GM18517 (cell line): ENCODE measurements around the gene PKD1L1.
"Not testable (repeated sequence)": the region's sequence is repeated elsewhere in the genome, so short reads cannot be mapped to it uniquely, and the experiment has no call there.

Experiments
- ATAC-seq: cut with Tn5 transposase; IDR thresholded peaks from one replicate; pipeline ENCODE4 v1.9.1; 2021; ENCODE audit warnings: mild to moderate bottlenecking, moderate library complexity; ENCODE audit not compliant: unreplicated experiment

PKD1L1 gene

DNA sequence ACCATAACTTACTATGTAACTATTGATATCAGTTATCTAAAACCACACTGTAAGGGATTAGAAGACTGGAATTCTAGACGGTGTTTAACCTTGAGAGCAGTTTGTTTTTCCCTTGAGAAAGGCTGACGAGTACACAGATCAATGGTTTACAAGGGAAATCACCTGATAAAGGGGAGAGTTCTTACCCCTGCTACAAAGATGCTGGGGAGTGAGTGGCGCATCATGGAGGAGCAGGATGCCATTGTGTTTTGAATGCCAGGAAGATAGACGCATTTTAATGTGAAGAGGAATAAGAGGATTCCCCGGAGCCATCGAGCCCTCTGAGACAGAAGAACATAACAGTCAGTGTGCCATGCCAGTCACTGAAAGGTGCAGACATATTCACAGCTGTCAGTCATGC lies 145.2 kb downstream of the PKD1L1 start:
- ATAC-seq = no peak

DNA sequence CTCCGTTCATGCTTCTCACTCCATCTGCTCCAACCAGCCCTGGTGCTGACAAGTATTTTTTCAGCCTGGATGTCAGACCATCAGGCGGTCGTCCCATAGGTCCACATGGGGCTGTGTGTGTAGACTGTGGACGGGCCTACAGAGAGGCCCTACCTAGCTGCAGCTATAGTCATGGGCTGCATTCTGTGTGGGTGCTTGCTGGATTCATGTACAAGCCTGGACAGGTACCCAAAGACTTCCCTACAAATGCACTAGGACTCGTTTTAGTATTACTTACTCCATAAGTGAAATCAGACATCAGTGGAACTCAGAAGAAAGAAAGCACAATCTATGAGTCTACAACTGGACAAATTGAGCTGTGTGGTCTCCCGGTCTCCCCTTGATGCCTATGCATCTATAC lies 146.8 kb downstream of the PKD1L1 start:
- no peak for ATAC-seq

DNA sequence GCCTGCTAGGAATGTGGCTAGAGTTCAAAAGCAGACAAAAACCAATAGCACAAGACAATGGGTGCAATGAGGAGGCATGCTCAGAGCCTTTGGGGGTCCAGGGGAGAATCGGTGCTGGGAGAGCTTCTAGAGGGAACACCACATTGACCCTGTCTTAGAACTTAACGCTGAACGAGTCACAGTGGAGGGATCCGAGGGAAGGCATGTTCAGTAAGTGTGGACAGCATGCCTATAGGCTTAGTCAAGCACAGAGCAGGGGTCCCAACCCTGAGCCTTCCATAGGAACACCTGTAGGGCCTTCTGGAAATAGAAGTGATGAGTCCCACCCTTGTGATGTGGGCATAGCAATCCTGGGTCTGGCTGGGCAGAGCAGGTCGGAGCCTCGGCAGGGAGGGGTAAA lies 148.7 kb downstream of the PKD1L1 start:
- ATAC-seq = no peak

DNA sequence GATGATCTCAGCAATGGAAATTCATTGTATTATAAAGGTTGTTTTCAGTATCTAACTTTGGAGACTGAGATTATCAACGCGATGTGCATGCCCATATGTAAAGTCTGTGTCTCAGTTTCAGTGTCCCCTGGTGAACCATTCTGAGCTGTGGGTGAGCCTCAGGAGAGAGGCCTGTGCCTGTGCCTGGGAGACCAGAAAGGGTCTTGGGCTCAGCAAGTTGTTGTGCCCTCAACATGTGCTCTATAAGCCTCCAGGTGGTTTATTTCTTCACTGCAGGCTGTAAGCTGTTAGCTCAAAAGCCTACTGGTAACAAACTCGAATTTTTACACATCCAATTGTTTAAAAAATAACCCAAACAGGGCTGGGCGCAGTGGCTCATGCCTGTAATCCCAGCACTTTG lies 151.9 kb downstream of the PKD1L1 start:
- ATAC-seq = no peak

DNA sequence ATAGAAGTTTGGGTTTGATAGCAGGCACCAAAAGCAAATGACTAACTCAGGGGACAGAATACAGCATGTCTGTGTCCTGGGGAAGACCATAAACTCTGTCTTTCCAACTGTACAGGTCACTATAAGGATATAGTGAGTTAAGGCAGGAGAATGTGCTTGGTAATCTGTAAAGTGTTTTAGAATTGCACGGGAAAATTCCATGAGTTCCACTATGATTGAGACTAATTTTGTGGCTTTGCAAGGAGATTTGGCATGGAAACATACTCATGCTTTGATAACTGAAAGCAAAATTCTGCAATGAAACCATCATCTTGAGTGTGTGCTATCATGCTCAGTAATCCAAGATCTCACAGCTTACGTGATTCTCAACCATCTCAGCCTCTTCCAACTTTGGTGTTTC lies 152.6 kb downstream of the PKD1L1 start:
- no peak for ATAC-seq

DNA sequence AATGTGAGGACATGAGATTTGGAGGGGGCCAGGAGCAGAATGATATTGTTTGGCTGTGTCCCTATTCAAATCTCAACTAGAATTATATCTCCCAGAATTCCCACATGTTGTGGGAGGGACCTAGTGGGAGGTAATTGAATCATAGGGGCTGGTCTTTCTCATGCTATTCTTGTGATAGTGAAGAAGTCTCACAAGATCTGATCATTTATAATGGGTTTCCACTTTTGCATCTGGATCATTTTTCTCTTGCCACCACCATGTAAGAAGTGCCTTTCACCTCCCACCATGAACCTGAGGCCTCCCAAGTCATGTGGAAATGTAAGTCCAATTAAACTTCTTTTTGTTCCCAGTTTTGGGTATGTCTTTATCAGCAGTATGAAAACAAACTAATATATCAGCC lies 153.1 kb downstream of the PKD1L1 start:
- not testable (repeated sequence) for ATAC-seq

DNA sequence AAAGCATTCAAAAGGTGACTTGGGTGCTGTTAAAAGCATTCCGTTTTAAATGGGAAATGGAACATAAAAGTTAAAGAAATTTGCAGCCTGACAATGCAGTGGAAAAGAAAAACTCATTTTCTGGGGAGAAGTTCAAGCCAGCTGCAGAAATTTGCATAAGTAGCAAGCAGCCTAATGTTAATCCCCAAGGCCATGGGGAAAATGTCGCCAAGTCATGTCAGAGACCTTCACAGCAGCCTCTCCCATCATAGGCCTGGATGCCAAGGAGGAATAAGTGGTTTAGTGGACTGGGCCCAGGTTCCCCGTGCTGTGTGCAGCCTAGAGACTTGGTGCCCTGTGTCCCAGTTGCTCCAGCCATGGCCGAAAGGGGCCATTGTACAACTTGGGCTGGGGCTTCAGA lies 154.2 kb downstream of the PKD1L1 start:
- ATAC-seq = no peak

DNA sequence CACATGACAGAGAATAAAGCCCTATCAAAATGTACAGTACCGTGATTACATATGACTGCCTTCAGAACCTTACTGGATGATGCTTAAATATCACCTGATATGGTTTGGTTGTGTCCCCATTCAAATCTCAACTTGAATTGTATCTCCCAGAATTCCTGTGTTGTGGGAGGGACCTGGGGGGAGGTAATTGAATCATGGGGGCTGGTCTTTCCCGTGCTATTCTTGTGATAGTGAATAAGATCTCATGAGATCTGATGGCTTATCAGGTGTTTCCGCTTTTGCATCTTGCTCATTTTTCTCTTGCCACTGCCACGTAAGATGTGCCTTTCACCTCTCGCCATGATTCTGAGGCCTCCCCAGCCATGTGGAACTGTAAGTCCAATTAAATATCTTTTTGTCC lies 155.1 kb downstream of the PKD1L1 start:
- not testable (repeated sequence) for ATAC-seq

DNA sequence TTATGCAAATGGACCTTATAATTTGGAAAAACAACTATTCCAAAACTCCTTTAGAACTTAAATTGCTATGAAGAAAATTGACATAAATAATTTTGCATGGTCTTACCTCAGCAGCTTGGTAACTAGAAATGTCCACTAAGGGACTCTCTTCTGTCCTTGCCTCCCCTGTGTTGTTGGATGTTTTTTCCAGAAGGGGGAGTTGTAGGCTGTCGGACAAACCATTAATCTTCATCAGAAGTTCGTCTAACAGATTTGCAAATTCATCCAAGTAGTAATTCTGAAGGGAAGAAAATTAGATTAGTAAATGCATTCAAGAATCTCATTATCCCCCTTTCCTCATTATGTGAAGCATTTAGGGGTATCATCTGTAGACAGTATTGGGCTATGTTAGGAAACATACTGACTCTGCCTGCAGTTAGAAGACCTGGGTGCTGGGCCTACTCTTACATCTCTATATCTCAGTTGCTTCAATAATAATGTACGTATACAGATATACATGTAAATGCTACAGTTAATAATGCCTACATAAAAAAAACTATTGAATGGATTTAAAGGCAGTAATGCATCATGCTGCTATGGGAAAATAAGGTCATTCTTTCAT lies 155.6 kb downstream of the PKD1L1 start:
- ATAC-seq = no peak

DNA sequence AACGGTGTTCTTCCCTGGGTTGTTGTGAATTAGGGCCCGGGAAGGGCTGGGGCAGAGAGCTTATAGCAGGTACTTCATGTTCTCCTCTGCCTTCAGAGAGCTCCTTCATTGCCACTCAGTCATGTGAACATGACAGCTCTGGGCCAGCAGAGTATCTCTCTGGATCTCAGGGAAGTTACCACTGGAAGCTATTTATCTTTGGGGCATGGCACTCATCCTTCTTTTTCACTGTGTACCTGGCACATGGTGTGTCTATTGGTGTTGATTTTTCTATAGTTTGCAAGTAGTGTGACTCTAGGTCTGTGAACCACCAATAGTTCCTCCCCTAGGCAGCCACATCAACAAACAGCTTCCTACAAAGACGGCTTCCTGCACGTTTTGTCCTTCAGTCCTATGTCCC lies 156.6 kb downstream of the PKD1L1 start:
- ATAC-seq = no peak

DNA sequence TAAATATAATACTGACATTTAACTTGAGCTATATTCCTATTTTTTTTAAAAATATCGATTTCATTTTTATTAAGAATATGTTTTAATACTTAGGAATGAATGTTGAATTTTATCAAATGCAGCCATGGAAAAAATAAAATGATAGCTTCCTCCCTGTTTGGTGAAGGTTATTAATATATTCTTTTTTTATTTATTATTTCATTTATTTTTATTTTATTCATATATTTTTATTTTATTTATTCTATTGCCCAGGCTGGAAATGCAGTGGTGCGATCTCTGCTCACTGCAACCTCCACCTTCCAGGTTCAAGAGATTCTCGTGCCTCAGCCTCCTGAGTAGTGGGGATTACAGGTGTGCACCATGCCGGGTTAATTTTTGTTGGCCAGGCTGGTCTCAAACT lies 160.2 kb downstream of the PKD1L1 start:
- ATAC-seq = no peak

DNA sequence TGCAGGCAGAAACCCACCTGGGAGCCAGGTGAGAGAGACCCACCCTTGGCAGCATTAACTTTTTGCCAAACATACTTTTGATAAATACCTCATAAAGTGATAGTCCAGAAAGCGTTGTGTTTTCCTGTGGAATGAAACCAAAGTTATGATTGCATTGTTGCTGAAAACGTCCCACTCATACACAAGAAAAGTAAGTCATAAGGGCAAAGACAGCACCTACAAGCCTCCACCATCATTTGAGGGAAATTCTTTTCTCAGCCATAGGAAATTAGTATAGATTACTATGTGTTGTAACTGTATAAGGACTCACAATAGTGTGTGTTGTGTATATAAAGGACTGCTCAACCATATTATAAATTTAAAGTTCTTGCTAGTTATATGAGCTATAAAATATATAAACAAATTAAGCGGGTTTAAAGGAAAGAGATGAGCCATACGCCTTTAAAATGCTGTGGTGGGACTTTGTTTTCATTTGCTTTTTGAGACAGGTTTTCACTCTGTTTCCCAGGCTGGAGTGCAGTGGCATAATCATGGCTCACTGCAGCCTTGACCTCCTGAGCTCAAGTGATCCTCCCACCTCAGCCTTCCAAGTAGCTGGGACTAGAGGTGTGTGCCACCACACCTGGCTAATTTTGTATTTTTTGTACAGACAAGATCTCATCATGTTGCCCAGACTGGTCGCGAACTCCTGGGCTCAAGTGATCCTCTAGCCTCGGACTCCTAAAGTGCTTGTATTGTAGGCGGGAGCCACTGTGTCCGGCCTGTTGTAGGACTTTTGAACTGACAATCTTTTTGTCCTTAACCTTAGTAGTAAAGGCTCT lies 160.8 kb downstream of the PKD1L1 start:
- no peak for ATAC-seq

DNA sequence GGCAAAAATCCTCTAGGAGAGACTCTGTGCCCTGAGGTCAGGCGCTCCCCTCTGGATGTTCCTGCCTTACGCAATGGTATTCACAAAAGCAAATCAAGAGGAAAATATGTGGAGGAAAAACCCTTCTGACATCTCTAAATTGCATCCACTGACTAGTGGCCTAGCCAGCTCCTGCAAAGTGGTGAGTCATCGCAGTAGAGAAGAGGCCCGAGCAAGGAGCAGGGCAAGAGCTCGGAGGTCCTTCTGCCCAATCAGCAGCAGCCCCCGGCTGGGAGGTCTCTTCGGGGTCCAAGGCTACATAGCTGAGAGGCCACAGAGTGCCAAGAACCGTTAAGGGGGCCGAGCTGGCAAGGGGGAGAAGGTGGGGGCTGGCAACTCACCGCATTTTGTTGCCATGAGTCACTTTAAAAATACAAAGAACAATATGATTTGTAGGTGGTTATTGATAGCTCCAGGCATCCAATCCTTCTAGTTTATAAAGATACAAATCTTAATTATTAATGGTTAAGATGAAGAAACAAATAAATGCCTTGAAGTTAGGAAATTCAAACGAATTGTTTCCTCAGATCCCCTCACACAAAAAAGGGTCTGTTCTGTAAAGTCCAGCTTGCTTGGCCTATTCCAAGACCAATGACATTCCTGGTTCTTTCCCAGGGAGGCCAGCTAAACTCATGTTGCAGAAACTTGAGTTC lies 161.6 kb downstream of the PKD1L1 start:
- ATAC-seq = no peak

DNA sequence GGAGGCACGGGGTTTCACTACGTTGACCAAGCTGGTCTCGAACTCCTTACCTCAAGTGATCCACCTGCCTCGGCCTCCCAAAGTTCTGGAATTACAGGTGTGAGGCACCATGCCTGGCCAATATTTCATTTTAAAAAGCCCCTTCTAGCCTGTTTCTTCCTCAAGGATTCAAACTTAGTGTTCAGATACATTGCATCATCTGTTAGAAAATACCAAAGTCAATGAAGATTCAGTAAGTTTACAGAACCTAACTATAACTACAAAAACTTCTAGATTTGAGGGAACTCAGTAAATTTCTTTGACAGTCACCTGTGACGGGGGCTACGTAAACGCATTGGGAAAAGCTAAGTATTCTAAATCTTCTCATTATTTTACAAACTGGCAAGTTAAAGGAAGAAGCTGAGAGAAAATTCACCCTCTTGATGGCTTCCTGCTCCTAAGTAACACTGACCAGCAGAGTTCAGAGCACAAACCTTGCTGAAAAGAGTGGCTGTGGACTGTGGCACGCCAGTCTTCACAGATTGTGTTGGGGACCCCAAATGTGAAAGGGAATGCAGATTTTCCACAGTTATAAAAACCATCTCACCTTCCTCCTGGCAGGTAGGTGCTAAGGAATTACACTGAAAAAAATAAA lies 162.2 kb downstream of the PKD1L1 start:
- ATAC-seq = no peak

DNA sequence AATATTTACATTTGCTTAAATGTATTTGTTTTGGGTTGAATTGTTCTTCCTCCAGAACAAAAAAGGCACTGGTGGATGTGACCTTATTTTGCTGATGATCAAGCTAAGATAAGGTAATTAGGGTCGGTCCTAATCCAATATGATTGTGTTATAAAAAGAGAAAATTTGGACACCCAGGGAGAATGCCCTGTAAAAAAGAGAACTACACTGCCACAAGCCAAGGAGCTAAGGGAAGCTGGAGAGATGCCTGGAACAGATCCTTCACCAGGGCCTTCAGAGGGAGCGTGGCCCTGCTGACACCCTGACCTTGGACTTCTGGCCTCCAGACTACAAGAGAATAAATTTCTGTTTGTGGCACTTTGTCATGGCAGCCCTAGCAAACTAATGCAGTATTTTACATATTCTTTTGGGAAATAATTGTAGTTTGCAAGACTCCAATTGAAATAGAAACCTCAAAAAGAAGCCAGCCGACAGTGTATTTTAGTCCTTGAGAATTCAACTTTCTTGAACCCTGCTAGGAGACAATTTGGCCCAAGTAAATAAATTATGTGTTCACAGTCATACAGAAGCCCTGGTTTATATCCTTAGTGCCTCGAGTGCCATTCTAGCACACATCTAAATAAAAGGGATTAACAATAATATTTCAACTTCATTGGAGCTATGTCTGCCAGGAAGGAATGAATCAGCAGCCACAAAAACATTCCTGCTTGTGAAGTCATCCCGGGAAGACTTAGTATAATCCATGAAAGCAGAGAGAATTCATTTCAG lies 164.6 kb downstream of the PKD1L1 start:
- ATAC-seq = no peak

DNA sequence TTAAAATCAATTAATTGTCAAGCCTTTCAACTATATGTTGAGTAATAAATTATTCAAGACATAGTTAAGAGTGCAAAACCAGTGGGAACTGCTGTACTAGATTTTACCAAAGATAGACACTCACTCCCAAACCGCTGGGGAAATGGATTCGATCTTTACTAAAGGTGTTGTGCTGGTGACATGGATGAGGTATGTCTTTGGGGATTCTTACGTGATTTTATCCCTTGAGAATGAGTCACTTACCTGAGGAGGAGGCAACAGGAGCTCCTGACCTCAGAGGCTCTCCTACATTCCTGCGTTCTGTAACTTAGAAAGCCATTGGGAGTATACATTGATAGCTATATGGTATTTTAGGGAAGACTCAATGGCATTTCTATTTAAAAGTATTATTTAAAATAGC lies 165.5 kb downstream of the PKD1L1 start:
- no peak for ATAC-seq

DNA sequence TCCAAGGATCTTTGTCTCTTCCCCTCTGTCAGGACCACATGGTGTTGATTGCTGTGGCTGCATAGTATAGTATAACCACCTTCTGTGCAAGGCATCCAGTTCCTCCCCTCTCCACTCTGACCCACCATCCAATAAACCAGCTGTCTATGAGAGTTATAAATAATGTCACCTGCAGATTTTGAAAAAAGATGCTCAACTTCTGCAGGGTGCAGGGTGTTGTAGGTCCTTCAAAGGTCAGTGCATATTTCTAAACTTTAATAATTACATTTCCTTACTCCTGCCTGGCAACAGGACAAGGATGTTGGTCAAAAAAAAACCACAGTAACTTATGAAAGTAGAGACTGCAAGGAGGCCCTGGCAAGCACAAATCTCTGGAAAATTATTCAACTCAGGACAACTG lies 166.2 kb downstream of the PKD1L1 start:
- no peak for ATAC-seq

DNA sequence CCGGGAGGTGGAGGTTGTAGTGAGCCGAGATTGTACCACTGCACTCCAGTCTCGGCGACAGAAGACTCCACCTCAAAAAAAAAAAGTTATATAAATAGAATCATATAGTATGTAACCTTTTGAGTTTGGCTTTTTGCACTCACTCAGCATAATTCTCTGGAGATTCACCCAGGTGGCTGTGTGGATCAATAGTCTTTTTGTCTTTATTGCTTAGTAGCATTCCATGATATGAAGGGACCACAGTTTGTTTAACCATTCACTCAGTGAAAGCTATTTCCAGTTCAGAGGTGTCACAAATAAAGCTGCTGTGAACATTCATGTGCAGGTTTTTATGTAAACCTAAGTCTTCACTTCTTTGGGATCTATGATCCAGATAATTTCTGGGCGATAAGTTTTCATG lies 167.7 kb downstream of the PKD1L1 start:
- no peak for ATAC-seq

DNA sequence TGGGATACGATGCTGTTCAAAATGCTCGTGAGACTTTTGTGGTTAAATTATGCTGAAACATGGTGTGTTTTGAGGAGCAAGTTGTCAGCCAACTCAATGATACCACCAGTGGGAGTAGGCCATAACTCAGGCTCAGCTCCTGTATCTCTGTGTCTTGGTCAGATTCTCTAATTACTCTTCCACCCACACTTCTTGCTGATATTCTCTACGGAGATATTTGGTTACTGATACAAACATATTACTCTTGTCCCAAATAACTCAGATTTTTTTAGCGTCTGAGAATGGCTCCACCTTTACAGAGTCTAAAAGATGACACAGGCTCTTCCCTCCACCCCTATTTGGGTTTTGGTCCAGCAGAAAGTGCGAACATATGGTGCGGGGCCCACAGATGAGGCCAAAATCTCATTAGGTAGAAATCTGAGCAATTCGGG lies 168.9 kb downstream of the PKD1L1 start:
- ATAC-seq = no peak

DNA sequence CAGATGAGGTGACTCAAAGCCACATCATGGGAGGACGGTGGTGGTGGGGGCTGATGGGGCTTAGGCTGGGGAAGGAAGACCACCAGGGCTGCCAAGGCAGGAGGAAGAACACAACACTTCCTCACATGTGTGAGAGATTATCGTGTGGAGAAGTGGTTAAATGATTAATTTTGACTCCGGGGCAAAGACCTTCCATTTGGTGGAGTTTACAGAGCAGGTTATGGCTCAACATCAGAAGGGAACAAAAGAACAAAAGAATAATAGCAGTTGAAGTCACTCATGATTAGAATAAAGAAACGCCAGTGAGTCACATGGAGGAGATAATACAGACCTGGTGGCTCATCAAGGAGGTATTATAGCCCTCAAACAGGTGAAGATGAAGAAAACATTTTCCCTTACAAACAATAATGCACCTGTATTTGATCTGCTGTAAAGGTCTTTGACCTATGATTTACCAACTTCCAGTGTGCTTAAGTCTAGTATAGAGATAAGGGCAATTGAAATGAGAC lies 170.1 kb downstream of the PKD1L1 start:
- no peak for ATAC-seq
